WTC11 (cell line): ENCODE results near the gene LAPTM4A. TPM values are rescaled to one million over a fixed set of nuclear protein-coding genes. Genes with fewer than 3 reads are reported as not detected.

Experiments
- ATAC-seq: fragments of 200-7000 bp; cut with Tn5 transposase; 2 replicates; pipeline ENCODE4 v1.10.0; 2021; ENCODE audit warnings: mild to moderate bottlenecking, moderate library complexity
- CTCF ChIA-PET: fragments of 300-600 bp; sonication (Branson Sonifier 250); formaldehyde crosslinking; loops from one replicate; lab custom pipeline; 2021; ENCODE audit warnings: antibody characterized with exemption; lab: Charles Lee
- POLR2A ChIA-PET: fragments of 350-600 bp; sonication (Branson Sonifier 250); formaldehyde crosslinking; loops from one replicate; lab custom pipeline; 2021; ENCODE audit warnings: antibody characterized with exemption; lab: Charles Lee
- DNase-seq: peaks from one replicate; pipeline ENCODE4 v3.0.0; 2021; ENCODE audit warnings: low spot score
- H3K27ac Mint-ChIP-seq: 2 replicates; pipeline ENCODE4 v1.8.0; 2021; ENCODE audit warnings: mixed read lengths
- H3K27me3 Mint-ChIP-seq: 2 replicates; pipeline ENCODE4 v1.8.0; 2021; ENCODE audit warnings: low read depth, mild to moderate bottlenecking, moderate library complexity, mixed read lengths
- H3K36me3 Mint-ChIP-seq: 2 replicates; pipeline ENCODE4 v1.8.0; 2021; ENCODE audit warnings: mixed read lengths
- H3K4me1 Mint-ChIP-seq: 2 replicates; pipeline ENCODE4 v1.8.0; 2022; ENCODE audit warnings: mixed read lengths
- H3K4me3 Mint-ChIP-seq: 2 replicates; pipeline ENCODE4 v1.8.0; 2021; ENCODE audit warnings: mild to moderate bottlenecking, moderate library complexity, mixed read lengths
- H3K9me3 Mint-ChIP-seq: 2 replicates; pipeline ENCODE4 v1.8.0; 2021; ENCODE audit warnings: mixed read lengths
- CDX4 ChIP-seq: fragments of 250-450 bp; sonication (Bioruptor Pico); IDR thresholded peaks from 2 replicates; pipeline ENCODE4 v1.9.0; 2021; ENCODE audit warnings: moderate library complexity, mild to moderate bottlenecking, inconsistent platforms, borderline replicate concordance
- CREM ChIP-seq: sonication (generic); formaldehyde crosslinking; IDR thresholded peaks from 2 replicates; pipeline ENCODE4 v1.8.1; 2022; ENCODE audit warnings: mild to moderate bottlenecking, missing genetic modification reagents, moderate library complexity
- ELF4 ChIP-seq: sonication (generic); formaldehyde crosslinking; IDR thresholded peaks from 2 replicates; pipeline ENCODE4 v1.8.1; 2022; ENCODE audit warnings: low read depth, mild to moderate bottlenecking, moderate library complexity, missing genetic modification reagents
- GRHL2 ChIP-seq: fragments of 250-450 bp; sonication (Bioruptor Pico); IDR thresholded peaks from 2 replicates; pipeline ENCODE4 v1.8.0; 2022; ENCODE audit warnings: mild to moderate bottlenecking, moderate library complexity; ENCODE audit not compliant: insufficient replicate concordance, severe bottlenecking
- HMGXB4 ChIP-seq: sonication (generic); formaldehyde crosslinking; IDR thresholded peaks from 2 replicates; pipeline ENCODE4 v1.8.1; 2023; ENCODE audit warnings: mild to moderate bottlenecking, moderate library complexity, missing genetic modification reagents
- IRF1 ChIP-seq: sonication (generic); formaldehyde crosslinking; IDR thresholded peaks from 2 replicates; pipeline ENCODE4 v1.8.0; 2023; ENCODE audit warnings: missing genetic modification reagents
- IRF2 ChIP-seq: sonication (generic); formaldehyde crosslinking; IDR thresholded peaks from 2 replicates; pipeline ENCODE4 v1.8.0; 2022; ENCODE audit warnings: low read depth, missing genetic modification reagents, borderline replicate concordance
- MLX ChIP-seq: sonication (generic); formaldehyde crosslinking; IDR thresholded peaks from 2 replicates; pipeline ENCODE4 v1.8.1; 2023; ENCODE audit warnings: mild to moderate bottlenecking, missing genetic modification reagents, moderate library complexity
- PREB ChIP-seq: sonication (generic); formaldehyde crosslinking; IDR thresholded peaks from 2 replicates; pipeline ENCODE4 v1.8.1; 2022; ENCODE audit warnings: mild to moderate bottlenecking, missing genetic modification reagents, moderate library complexity, borderline replicate concordance
- SOX15 ChIP-seq: fragments of 250-450 bp; sonication (Bioruptor Pico); IDR thresholded peaks from 2 replicates; pipeline ENCODE4 v1.9.0; 2021; ENCODE audit warnings: mild to moderate bottlenecking
- TEAD4 ChIP-seq: sonication (generic); formaldehyde crosslinking; IDR thresholded peaks from 2 replicates; pipeline ENCODE4 v1.8.0; 2022; ENCODE audit warnings: mild to moderate bottlenecking, missing genetic modification reagents
- USF1 ChIP-seq: sonication (generic); formaldehyde crosslinking; IDR thresholded peaks from 2 replicates; pipeline ENCODE4 v1.8.0; 2022; ENCODE audit warnings: mild to moderate bottlenecking, missing genetic modification reagents
- ZNF219 ChIP-seq: sonication (generic); formaldehyde crosslinking; IDR thresholded peaks from 2 replicates; pipeline ENCODE4 v1.8.0; 2023; ENCODE audit warnings: missing genetic modification reagents, mild to moderate bottlenecking, borderline replicate concordance
- ZNF232 ChIP-seq: sonication (generic); formaldehyde crosslinking; IDR thresholded peaks from 2 replicates; pipeline ENCODE4 v1.8.0; 2022; ENCODE audit warnings: mild to moderate bottlenecking, missing genetic modification reagents
- ZNF263 ChIP-seq: sonication (generic); formaldehyde crosslinking; IDR thresholded peaks from 2 replicates; pipeline ENCODE4 v1.8.1; 2022; ENCODE audit warnings: low read depth, mild to moderate bottlenecking, moderate library complexity, missing genetic modification reagents
- ZNF317 ChIP-seq: sonication (generic); formaldehyde crosslinking; IDR thresholded peaks from 2 replicates; pipeline ENCODE4 v1.8.1; 2023; ENCODE audit warnings: low read depth, mild to moderate bottlenecking, moderate library complexity, missing genetic modification reagents, borderline replicate concordance
- ZNF396 ChIP-seq: fragments of 250-450 bp; sonication (Bioruptor Pico); IDR thresholded peaks from 2 replicates; pipeline ENCODE4 v1.8.0; 2021; ENCODE audit warnings: mild to moderate bottlenecking, moderate library complexity, borderline replicate concordance
- ZNF416 ChIP-seq: fragments of 250-450 bp; sonication (Bioruptor Pico); IDR thresholded peaks from 2 replicates; pipeline ENCODE4 v1.9.0; 2021; ENCODE audit warnings: mild to moderate bottlenecking, inconsistent platforms
- total RNA-seq: library from RNA; stranded (reverse); gene quantifications from 3 replicates; pipeline ENCODE4 v1.2.3, GENCODE V29; 2021
- TF ChIP-seq, protein P1 (sequence below): fragments of 200-600 bp; IDR thresholded peaks from 2 replicates; pipeline ENCODE4 v1.8.0; 2022; ENCODE audit warnings: antibody characterized with exemption

LAPTM4A gene
- total RNA-seq, 1 experiment from 2014 or later, result 163 TPM

GRCh38 chr2:20035955-20036666 lies 15.3 kb downstream of the LAPTM4A start (continued):
- no peak for TF ChIP-seq ELF4 (CRISPR knock-in tag)
- no peak for TF ChIP-seq ZNF263 (CRISPR knock-in tag)

- ATAC-seq (no peak), DNase-seq (no peak)
- no peak for TF ChIP-seq ZNF396 (CRISPR knock-in tag)
- no peak for TF ChIP-seq ZNF232
- no peak for TF ChIP-seq ZNF219 (CRISPR knock-in tag)
- no peak for TF ChIP-seq IRF1 (CRISPR knock-in tag)
- TF ChIP-seq HMGXB4, result no peak
- TF ChIP-seq ZNF317, result no peak
- TF ChIP-seq ZNF416 (CRISPR knock-in tag), result no peak
- TF ChIP-seq MLX (CRISPR knock-in tag), result no peak
- no peak for TF ChIP-seq CREM (CRISPR knock-in tag)
- TF ChIP-seq TEAD4, result no peak
- Mint-ChIP-seq H3K27me3 (no peaks in the 10 kb centered on the region), H3K36me3 (peaks cover 78% of the 10 kb centered on the region), H3K4me3 (no peak overlapping the region), H3K27ac (no peak overlapping the region), H3K9me3 (no peaks in the 10 kb centered on the region), H3K4me1 (no peaks in the 10 kb centered on the region)
- ChIA-PET CTCF (interaction anchor here (1.4 kb wide), 1 partner anchor 19 kb away, joined by 5 read pairs; no protein-coding TSS in a partner anchor), POLR2A (interaction anchor here (0.7 to 1.0 kb wide), 3 partner anchors 9 to 18 kb away, joined by 3 to 9 read pairs (median 3); no protein-coding TSS in a partner anchor)
These were observed 16.6 kb downstream of the LAPTM4A start for GRCh38 chr2:20034821-20035220.

DNA sequence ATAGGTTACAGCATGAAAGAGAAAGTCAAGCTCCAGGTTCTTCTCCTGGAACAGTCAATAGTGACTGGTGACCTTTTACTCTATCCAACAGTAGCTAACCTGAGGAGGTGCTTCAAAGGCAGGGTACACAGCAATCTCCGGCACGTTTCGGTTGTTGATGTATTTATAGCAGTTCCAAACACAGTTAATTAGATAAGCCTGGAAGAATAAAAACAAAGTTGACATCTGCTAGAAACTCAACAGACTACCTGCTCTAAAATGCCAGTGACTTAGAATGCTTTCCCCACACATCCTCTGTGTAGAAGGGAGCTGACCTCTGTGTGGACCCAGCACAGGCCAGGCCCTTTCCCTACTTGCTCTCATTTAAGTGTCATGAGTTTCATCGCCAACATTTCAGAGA lies 17.2 kb downstream of the LAPTM4A start:
- H3K27me3 Mint-ChIP-seq, result no peaks in the 10 kb centered on the region
- TF ChIP-seq USF1 (CRISPR knock-in tag), result no peak
- no peak for TF ChIP-seq CDX4
- TF ChIP-seq SOX15 (CRISPR knock-in tag), result no peak
- no peak for TF ChIP-seq IRF2 (CRISPR knock-in tag)
- TF ChIP-seq PREB (CRISPR knock-in tag), result no peak
- TF ChIP-seq, protein P1, sequence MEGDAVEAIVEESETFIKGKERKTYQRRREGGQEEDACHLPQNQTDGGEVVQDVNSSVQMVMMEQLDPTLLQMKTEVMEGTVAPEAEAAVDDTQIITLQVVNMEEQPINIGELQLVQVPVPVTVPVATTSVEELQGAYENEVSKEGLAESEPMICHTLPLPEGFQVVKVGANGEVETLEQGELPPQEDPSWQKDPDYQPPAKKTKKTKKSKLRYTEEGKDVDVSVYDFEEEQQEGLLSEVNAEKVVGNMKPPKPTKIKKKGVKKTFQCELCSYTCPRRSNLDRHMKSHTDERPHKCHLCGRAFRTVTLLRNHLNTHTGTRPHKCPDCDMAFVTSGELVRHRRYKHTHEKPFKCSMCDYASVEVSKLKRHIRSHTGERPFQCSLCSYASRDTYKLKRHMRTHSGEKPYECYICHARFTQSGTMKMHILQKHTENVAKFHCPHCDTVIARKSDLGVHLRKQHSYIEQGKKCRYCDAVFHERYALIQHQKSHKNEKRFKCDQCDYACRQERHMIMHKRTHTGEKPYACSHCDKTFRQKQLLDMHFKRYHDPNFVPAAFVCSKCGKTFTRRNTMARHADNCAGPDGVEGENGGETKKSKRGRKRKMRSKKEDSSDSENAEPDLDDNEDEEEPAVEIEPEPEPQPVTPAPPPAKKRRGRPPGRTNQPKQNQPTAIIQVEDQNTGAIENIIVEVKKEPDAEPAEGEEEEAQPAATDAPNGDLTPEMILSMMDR, result no peak
- no peak for TF ChIP-seq GRHL2 (CRISPR knock-in tag)
- H3K4me1 Mint-ChIP-seq, result no peaks in the 10 kb centered on the region
- H3K36me3 Mint-ChIP-seq, result peaks cover 79% of the 10 kb centered on the region
- no peaks in the 10 kb centered on the region for H3K9me3 Mint-ChIP-seq
- DNase-seq (no peak), ATAC-seq (no peak)
- ChIA-PET POLR2A (interaction anchor here (1.0 kb wide), 2 partner anchors 10 to 19 kb away, joined by 3 read pairs; no protein-coding TSS in a partner anchor), CTCF (interaction anchor here (1.7 kb wide), 1 partner anchor 19 kb away, joined by 14 read pairs; no protein-coding TSS in a partner anchor)
- H3K27ac Mint-ChIP-seq, result no peak overlapping the region
- no peak overlapping the region for H3K4me3 Mint-ChIP-seq
